ENCODE data around the gene OSBP2.
A peak's percentile ranks its signal among the peaks of the same experiment; 100 is the strongest.

The OSBP2 gene

GRCh38 chr22:30809086-30809485 lies 114.4 kb downstream of the OSBP2 start:
- DNase-seq (ENCODE audit: low spot score): no peak

DNA sequence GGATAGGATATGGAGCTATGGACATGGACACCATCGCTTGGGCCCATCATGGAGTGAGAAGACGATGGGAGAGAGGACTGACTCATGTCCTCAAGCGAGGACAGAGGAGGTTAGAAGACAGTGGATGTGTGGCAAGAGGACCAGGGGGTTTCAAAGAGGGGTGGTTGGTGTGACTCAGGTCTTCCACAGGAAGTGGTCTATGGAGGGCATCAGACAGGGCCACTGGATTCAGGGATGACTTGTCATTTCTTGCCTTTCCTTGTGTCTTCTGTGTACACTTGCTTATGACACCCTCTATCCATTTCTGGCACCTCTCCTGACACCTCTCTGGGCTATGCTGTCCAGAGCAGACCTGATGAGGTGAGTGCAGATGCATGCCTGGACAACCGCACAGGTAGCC lies 115.4 kb downstream of the OSBP2 start:
- DNase-seq (ENCODE audit: low spot score): no peak

- no peak for DNase-seq (ENCODE audit: low spot score)
These were observed 119.3 kb downstream of the OSBP2 start for GRCh38 chr22:30813936-30814335.

DNA sequence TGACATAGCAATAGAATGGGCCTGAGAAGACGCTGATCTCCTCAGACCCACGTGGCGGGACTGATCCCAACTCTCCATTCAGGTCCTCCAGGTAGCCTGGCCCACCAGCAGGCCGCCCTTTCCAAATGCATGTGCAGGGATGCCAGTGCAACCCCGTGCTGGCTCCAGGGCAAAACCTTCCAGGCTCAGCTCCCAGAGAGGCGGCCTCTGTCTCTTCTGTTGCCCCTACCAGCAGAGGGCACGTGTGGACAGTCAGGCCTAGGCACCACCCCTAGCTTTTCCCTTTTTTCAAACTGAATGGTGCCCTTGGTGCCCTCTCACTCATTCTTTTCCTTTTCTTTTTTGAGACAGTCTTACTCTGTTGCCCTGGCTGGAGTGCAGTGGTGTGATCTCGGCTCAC lies 121.7 kb downstream of the OSBP2 start:
- peak; percentile 42 for DNase-seq (ENCODE audit: low spot score)

GRCh38 chr22:30821381-30821780 lies 126.7 kb downstream of the OSBP2 start:
- no peak for DNase-seq (ENCODE audit: low spot score)

GRCh38 chr22:30821863-30822215 lies 127.2 kb downstream of the OSBP2 start:
- no peak for DNase-seq (ENCODE audit: low spot score)

DNA sequence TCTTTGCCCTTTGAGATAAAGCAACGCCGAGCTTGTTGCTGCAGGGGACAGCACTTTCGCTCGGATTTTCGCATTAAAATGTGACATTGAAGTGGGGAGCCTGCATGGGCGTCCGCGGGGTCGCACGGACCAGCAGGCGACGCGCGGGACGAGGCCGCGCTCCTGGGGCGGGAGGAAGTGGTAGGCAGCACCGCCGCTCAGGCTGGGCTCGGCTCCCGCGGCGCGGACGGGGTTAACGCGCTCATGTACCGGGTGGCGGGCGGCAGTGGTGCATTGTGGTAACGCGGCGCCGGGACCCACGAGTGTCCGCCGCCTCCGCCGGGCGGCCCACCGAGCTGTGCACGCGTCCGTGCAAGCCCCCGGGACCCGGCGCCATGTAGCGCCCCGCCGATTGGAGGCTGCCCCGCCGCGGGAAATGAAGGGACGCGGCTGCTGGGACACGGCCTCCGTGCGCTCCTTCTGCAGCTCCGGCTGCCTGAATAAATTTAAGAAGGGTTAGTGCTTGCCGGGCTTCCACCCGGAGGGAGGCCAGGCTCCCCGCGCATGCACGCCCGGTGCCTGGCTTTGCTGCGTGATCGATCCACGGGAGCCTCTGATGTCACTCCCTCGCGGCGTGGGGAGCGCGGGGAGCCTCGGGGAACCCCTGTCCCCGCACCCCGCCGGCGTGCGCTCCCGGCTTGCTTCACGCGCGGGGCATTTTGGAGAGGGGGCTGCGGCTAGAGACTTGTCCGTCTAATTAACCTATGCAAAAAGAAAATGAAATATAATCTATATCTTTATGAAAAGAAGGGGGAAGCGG lies 127.7 kb downstream of the OSBP2 start:
- no peak for DNase-seq (ENCODE audit: low spot score)

DNA sequence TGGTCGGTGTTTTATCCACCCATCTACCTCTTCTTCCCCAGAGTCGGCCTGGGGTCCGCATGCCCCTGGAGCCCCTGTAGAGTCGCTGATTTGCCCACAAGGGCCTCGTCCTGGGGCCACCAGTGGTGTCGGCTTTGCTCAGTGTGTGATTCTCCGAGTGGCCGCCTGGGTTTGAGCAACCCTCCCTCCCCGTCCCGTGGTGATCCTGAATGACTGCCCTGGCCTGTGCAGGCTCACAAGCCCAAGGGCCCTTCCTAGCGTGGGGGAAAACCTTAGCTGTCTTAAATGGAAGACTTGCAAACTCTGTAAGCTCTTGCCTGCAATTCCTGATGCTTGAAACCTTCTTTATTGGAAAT lies 128.3 kb downstream of the OSBP2 start:
- DNase-seq (ENCODE audit: low spot score): no peak

DNA sequence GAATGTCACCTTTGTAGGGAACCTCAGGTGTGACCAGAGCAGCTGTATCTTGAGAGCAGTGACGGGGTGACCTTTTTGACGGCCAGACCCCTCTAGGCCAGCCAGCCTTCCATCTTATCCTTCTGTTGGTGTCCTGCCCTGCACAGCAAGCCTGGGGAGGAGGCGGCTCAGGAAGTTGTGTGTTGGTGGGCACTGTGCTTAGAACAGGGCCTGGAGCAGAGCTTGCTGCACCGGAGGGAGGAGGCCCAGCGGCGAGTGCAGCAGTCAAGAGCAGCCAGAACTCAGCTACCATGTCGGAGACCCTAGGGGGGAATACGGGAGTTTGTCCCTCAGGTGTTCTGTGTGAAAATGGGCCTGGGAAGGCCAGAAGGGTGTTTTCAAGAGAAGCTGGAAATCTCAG lies 129.4 kb downstream of the OSBP2 start:
- no peak for DNase-seq (ENCODE audit: low spot score)

DNA sequence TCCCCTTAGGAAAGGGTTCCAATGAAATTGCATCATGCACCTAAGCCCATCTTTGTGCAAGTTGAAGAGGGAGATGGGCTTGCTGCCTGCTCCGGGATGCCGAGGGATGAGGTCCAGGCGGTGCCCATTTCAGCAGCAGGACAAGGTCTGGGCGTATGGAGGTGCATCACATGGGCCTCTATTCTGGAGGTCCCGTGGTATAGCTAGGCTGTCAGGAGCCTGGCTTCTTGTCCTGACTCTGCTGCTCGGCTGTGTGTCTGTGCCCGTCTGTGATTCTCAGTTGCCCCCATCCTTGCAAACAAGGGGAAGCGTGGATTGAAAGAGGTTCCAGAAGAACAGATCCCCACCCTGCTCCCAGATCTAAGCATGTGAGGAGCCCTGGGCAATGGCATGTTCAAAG lies 130.0 kb downstream of the OSBP2 start:
- no peak for DNase-seq (ENCODE audit: low spot score)

DNA sequence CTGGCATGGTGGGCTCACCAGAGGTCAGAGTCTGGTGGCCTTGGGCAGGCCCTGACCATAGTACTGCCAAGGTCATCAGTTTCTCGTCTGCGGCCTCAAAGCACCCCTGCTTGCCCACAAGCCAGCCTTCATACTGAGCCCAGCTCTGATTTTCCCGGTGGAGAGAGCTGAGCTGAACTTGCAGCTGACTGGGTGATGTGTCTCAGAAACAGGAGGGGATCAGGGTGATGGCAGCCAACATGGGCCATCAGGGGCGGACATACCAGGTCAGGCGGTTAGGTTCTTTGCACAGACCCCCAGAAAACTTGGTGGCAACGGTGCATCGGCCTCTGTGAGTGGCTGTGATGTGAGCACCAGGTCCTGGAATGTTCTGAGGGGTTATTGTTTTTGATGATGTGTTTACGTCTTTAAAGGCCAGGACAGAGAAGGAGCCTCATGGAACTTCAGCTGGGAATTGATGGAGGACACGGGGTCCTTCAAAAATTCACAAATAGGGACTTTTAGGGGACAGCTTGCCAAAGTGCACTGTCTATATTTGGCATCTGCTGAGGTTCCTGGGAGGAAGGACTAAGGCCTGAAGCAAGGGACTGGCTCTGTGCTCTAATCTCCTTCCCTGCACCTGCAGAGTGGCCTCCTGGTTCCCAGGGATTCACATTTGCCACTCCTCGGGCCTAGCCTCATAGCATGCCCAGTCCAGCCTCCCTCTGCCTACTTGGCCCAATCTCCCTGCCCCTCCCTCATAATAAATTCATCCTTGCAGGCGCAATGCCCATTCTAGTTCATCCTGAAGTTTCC lies 131.2 kb downstream of the OSBP2 start:
- DNase-seq (ENCODE audit: low spot score): no peak

DNA sequence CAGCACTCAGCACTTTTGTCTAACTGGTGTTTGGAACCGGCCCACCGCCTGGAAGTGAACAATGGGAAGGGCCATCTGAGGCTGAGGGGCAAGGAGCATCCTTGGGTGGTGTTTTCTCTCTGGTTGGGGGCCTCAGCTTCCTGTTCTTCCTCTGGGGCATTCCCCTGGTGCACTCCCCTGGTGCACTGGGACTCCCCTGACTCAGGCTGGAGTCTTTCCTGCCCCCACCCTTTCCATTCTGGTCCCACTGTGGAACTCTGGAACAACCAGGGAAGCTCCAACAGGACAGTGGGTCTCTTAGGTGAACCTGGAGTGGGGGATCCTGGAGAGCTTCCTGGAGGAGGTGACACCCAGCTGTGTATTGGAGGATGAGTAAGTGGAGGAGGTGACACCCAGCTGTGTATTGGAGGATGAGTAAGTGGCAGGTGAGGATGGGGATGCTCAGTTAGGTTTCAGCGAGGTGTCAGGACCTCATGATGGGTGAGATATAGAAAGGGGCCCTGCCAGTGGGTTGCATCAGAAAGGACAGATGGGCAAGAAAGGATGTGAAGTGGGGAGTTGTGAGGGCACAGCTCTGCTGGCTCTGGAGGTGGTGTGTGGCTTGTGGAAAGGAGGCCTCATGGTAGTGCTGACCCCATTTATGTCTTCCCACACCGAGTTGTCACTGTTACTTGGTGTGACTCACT lies 132.1 kb downstream of the OSBP2 start:
- DNase-seq (ENCODE audit: low spot score): no peak

GRCh38 chr22:30827646-30828045 lies 133.0 kb downstream of the OSBP2 start:
- DNase-seq (ENCODE audit: low spot score): no peak

DNA sequence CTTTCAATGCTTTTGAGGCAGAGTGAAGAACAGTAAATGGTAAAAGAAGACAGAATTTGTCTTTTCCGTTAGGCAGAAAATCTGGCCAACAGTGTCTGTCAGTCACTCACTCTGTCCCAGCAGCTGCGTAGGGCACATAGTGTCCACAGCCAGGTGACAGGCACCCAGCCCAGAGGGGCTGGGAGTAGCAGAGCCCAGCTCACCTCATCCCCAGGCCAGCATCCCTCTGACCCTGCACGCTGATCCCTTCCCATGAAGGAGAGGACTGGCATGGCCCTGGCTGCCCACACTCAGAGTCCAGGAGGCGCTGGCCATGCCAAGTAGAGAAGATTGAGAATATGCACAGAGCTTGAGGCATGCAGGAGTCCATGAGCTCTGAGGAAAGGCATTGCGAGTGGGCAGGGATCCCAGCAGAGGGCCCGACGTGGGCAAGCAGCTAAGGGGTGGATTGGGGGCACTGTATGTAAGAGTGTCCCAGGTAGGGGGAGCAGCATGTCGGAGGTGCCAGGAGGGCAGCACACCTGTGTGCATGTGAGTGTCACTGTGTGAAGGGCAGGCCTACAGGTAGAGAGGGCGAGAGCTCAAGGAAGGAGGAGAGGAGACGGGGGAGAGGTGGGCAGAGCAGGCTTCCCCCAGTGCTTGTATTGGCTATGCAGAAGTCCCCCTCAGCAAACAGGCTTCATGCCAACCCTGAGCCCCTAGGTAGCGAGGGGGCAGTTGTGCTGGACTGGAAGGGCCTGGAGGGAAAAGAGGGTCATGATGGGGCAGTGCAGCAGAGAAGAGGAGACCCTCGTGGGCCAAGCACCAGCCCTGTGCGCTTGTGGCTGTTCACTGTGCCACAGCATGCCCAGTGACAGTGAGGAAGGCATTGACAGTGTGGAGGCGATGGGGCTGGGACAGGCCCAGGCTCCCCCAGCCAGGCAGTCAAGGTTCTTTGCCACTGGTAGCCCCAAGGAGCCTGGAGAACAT lies 133.8 kb downstream of the OSBP2 start:
- no peak for DNase-seq (ENCODE audit: low spot score)

DNA sequence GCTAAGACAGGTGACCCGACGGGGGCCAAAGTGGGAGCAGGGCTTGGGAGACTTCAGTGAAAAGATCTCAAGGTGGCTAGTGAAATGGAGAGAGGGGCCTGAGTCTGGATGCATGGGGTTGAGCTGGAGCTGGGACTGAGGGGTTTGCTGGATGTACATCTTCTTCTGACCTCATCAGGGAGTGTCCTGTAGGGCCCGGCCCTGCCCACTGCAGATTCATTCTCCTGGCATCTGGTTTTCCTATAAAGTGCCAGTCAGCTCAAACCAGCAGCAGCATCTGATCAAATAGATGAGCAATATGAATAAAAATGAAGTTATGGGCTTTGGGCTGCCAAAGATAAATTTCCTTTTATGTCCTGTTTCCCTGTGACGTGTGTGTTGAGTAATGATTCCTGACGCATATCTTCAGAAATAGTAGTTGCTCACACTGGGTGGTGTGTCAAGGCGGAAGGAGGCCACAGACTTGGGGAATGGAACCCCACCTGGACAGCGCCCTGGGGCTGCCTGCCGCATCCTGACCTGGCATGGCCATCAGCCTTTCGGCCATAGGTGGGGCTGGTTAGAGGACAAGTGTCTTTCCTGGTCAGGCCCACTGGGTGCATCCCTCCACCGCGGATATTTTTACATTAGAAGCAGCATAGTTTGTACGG lies 135.4 kb downstream of the OSBP2 start:
- DNase-seq (ENCODE audit: low spot score): no peak

DNA sequence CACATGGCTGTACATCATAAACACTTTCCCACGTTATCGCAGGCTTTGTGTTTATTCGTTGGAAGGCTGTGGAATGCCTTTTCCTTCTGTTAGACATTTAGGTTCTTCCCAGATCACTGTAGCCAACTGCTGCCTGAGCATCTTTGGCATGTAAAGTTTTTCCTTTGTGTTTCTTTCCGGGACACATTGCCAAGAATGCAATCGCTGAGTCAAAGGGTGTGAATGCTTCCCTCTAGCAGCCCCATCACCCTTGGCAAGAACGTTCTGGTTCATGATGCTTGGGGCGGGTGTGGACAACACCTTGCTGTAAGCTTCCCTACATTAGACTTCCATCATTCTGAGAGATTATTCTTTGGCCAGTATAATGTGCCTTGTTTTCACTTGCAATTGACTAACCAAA lies 136.2 kb downstream of the OSBP2 start:
- no peak for DNase-seq (ENCODE audit: low spot score)

DNA sequence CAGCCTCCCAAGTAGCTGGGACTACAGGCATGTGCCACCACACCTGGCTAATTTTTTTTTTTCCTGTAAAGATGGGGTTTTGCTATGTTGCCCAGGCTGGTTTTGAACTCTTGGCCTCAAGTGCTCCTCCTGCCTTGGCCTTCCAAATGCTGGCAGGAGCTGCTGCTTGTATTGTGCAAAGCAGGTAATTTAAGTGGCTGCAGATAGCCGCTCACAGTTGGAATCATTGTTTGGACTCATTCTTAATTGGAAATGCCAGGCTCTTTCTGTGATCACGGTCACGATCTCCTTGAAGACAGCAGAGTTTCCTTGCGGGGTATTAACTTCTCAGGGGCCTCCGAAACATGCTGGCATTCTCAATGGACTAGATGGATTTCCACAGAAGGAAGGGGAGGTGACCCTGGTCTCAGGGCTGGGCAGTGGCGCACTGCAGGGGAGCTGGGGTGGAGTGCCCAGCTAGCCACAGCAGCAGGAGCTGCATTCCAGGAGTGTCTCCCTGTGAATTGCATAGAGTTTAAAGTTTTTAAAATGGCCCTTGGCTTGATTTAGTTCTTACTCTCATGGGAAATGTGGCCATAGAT lies 137.8 kb downstream of the OSBP2 start:
- no peak for DNase-seq (ENCODE audit: low spot score)

DNA sequence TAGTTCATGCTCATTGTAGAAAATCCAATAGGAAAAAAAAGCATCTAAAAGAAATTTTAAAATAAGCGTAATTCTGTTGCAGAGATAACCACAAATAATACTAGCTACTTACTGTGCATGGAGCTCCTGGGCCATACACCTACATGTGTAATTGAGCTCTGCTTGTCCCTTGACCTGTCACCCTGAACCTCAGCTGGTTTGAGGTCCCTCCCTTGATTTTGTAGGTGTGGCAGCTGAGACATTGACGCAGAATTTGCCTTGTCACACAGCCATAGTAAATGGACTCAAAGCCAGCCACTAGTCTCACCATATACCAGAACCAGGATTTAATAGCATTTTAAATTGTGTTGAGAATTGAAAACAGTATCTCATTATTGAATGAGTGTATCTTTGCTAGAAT lies 138.6 kb downstream of the OSBP2 start:
- DNase-seq (ENCODE audit: low spot score): no peak

- no peak for DNase-seq (ENCODE audit: low spot score)
These were observed 142.9 kb downstream of the OSBP2 start for GRCh38 chr22:30837531-30837930.

GRCh38 chr22:30838111-30838510 lies 143.4 kb downstream of the OSBP2 start:
- DNase-seq (ENCODE audit: low spot score): no peak

DNA sequence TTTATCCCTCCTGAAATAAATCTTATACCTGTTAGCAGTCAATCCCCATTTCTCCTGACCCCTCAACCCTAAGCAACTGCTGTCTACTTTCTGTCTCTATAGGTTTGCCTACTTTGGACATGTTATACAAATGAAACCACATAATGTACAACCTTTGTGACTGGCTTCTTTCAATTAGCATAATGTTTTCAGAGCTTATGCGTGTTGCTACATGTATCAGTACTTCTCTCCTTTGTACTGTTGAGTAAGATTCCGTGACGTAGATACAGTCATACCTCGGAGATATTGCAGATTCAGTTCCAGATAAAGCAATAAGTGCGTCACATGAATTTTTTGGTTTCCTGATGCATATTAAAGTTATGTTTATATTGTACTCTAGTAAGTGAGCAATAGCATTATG lies 146.6 kb downstream of the OSBP2 start:
- DNase-seq (ENCODE audit: low spot score): no peak
